Hindlimb muscle (tissue), 1 donor: ENCODE measurements around the gene SPRYD7. TPM values are rescaled to one million over a fixed set of nuclear protein-coding genes. Genes with fewer than 3 reads are reported as not detected.

Experiments
- polyA plus RNA-seq: library from polyadenylated mRNA; unstranded; fragments of 120-200 nt; gene quantifications from one replicate; pipeline ENCODE4 v1.2.1, GENCODE V29; 2013; ENCODE audit not compliant: insufficient read length

Gene SPRYD7
- polyA plus RNA-seq, 1 donor = 12.6 TPM

Other genes starting within 250 kb of the SPRYD7 start
- 23.2 TPM for gene EBPL, start 244.9 kb downstream of the SPRYD7 start, polyA plus RNA-seq
- 37.4 TPM for gene KPNA3, start 143.7 kb downstream of the SPRYD7 start, polyA plus RNA-seq
- gene TRIM13, start 60.7 kb upstream of the SPRYD7 start, polyA plus RNA-seq = 25.3 TPM
- 1.1 TPM for gene KCNRG, start 79.1 kb upstream of the SPRYD7 start, polyA plus RNA-seq